Thymus (tissue), 11 donors: ENCODE results near the gene OR2S2. TPM values are rescaled to one million over a fixed set of nuclear protein-coding genes. Genes with fewer than 3 reads are reported as not detected.
"Not testable (repeated sequence)": the region's sequence is repeated elsewhere in the genome, so short reads cannot be mapped to it uniquely, and the experiment has no call there.

Source experiments
- DNase-seq, 9 donors: peaks; one replicate each; pipeline ENCODE4 v3.0.0-alpha.2; 2013; ENCODE audit warnings: low spot score in 9 of 9, low read depth in 6 of 9, missing footprints in 1 of 9
- H3K27ac ChIP-seq, 2 donors: one replicate each; pipeline ENCODE4 v1.5.1; 2013; ENCODE audit warnings: control low read depth in 1 of 2, low read depth in 1 of 2, low read length in 1 of 2, mild to moderate bottlenecking in 1 of 2, moderate library complexity in 1 of 2
- H3K27me3 ChIP-seq, 2 donors: one replicate each; pipeline ENCODE4 v1.5.1; 2013; ENCODE audit warnings: low read length in 1 of 2; ENCODE audit not compliant: control insufficient read depth in 2 of 2, insufficient read depth in 1 of 2
- H3K36me3 ChIP-seq, 2 donors: one replicate each; pipeline ENCODE4 v1.5.1; 2013; ENCODE audit warnings: low read length in 1 of 2, mild to moderate bottlenecking in 1 of 2, moderate library complexity in 1 of 2; ENCODE audit not compliant: control insufficient read depth in 2 of 2, insufficient read depth in 2 of 2
- H3K4me1 ChIP-seq, 2 donors: one replicate each; pipeline ENCODE4 v1.5.1; 2013; ENCODE audit warnings: low read length in 2 of 2; ENCODE audit not compliant: control insufficient read depth in 2 of 2, insufficient read depth in 2 of 2
- H3K4me3 ChIP-seq, 2 donors: one replicate each; pipeline ENCODE4 v1.5.1; 2013; ENCODE audit warnings: low read length in 2 of 2, control low read depth in 1 of 2, mild to moderate bottlenecking in 1 of 2
- H3K9me3 ChIP-seq, 2 donors: one replicate each; pipeline ENCODE4 v1.5.1; 2013; ENCODE audit warnings: low read length in 1 of 2, mild to moderate bottlenecking in 1 of 2; ENCODE audit not compliant: control insufficient read depth in 2 of 2, insufficient read depth in 1 of 2
- WGBS: extraction: QIAGEN DNeasy Blood & Tissue Kit; methylation state at CpG from one replicate; pipeline ENCODE4 v1.1.7; 2013; 5-methylcytosine and 5-hydroxymethylcytosine counted together
- polyA plus RNA-seq: library from polyadenylated mRNA; stranded (reverse); fragments of 200-250 nt; gene quantifications from one replicate; pipeline ENCODE4 v1.2.3, GENCODE V29; 2013
- total RNA-seq: library from RNA; stranded (reverse); fragments of 120-200 nt; gene quantifications from one replicate; pipeline ENCODE4 v1.2.4, GENCODE V29; 2013
- donor health status: healthy.

Gene OR2S2
- total and polyA plus RNA-seq, 2 donors: 0.02 TPM; not detected in 1

GRCh38 chr9:35993976-35994720 lies 36.2 kb upstream of the OR2S2 start:
- Histone ChIP-seq H3K4me3 (no peak overlapping the region), H3K4me1 (no peaks in the 10 kb centered on the region), H3K27ac (no peak overlapping the region), H3K27me3 (no peaks in the 10 kb centered on the region), H3K36me3 (no peaks in the 10 kb centered on the region), H3K9me3 (no peaks in the 10 kb centered on the region)
- DNase-seq: no peak
- 59% methylated on average over 5 of the region's 5 CpGs for WGBS

GRCh38 chr9:35993136-35993535 lies 35.2 kb upstream of the OR2S2 start:
- WGBS: 97% methylated on average over 3 of the region's 3 CpGs
- not testable (repeated sequence) for H3K36me3 ChIP-seq, H3K27me3 ChIP-seq, H3K4me3 ChIP-seq, H3K4me1 ChIP-seq, H3K27ac ChIP-seq, H3K9me3 ChIP-seq, DNase-seq

- WGBS: 94% methylated on average over 3 of the region's 3 CpGs
Observed at GRCh38 chr9:35990155-35990554, 32.2 kb upstream of the OR2S2 start.

GRCh38 chr9:35984021-35984420 lies 26.1 kb upstream of the OR2S2 start:
- Histone ChIP-seq H3K9me3 (no peaks in the 10 kb centered on the region), H3K27me3 (no peaks in the 10 kb centered on the region), H3K27ac (no peak overlapping the region), H3K4me1 (peaks cover 0 to 8% of the 10 kb centered on the region in 2 donors), H3K36me3 (no peaks in the 10 kb centered on the region), H3K4me3 (no peak overlapping the region)
- 77% methylated on average over 1 of the region's 1 CpG for WGBS
- DNase-seq: no peak

More at GRCh38 chr9:35990155-35990554, 32.2 kb upstream of the OR2S2 start:
- no peaks in the 10 kb centered on the region for H3K27me3 ChIP-seq
- DNase-seq: no peak
- H3K27ac ChIP-seq: no peak overlapping the region
- no peak overlapping the region for H3K4me3 ChIP-seq
- H3K9me3 ChIP-seq: no peaks in the 10 kb centered on the region
- no peaks in the 10 kb centered on the region for H3K4me1 ChIP-seq
- no peaks in the 10 kb centered on the region for H3K36me3 ChIP-seq

GRCh38 chr9:35981699-35982098 lies 23.7 kb upstream of the OR2S2 start:
- WGBS: 0% methylated on average over 2 of the region's 2 CpGs
- DNase-seq: peak in 6 of 9 donors; percentile 5 to 64 (median 18)
- no peaks in the 10 kb centered on the region for H3K27me3 ChIP-seq

GRCh38 chr9:35980289-35981011 lies 22.5 kb upstream of the OR2S2 start:
- no peak overlapping the region for H3K4me3 ChIP-seq
- no peaks in the 10 kb centered on the region for H3K27me3 ChIP-seq
- WGBS: 94% methylated on average over 3 of the region's 3 CpGs
- H3K36me3 ChIP-seq: no peaks in the 10 kb centered on the region
- DNase-seq: no peak
- H3K27ac ChIP-seq: no peak overlapping the region
- peaks cover 0 to 5% of the 10 kb centered on the region in 2 donors for H3K9me3 ChIP-seq
- H3K4me1 ChIP-seq: peaks cover 0 to 8% of the 10 kb centered on the region in 2 donors

More at GRCh38 chr9:35981699-35982098, 23.7 kb upstream of the OR2S2 start:
- H3K4me3 ChIP-seq: no peak overlapping the region
- no peaks in the 10 kb centered on the region for H3K9me3 ChIP-seq
- H3K4me1 ChIP-seq: peaks cover 0 to 8% of the 10 kb centered on the region in 2 donors
- no peaks in the 10 kb centered on the region for H3K36me3 ChIP-seq
- no peak overlapping the region for H3K27ac ChIP-seq

GRCh38 chr9:35978792-35979191 lies 20.8 kb upstream of the OR2S2 start:
- peaks cover 0 to 5% of the 10 kb centered on the region in 2 donors for H3K9me3 ChIP-seq
- H3K36me3 ChIP-seq: no peaks in the 10 kb centered on the region
- 96% methylated on average over 6 of the region's 6 CpGs for WGBS
- H3K27ac ChIP-seq: no peak overlapping the region
- DNase-seq: no peak
- H3K27me3 ChIP-seq: no peaks in the 10 kb centered on the region
- H3K4me3 ChIP-seq: no peak overlapping the region
- H3K4me1 ChIP-seq: peaks cover 0 to 8% of the 10 kb centered on the region in 2 donors

- Histone ChIP-seq H3K9me3 (peaks cover 0 to 5% of the 10 kb centered on the region in 2 donors), H3K27ac (no peak overlapping the region)
- WGBS: 95% methylated on average over 1 of the region's 1 CpG
Observed at GRCh38 chr9:35976726-35977125, 18.8 kb upstream of the OR2S2 start.

GRCh38 chr9:35974800-35975199 lies 16.8 kb upstream of the OR2S2 start:
- no peak for DNase-seq
- WGBS: 100% methylated on average over 1 of the region's 1 CpG
- peaks cover 0 to 16% of the 10 kb centered on the region in 2 donors for H3K27me3 ChIP-seq

More at GRCh38 chr9:35976726-35977125, 18.8 kb upstream of the OR2S2 start:
- Histone ChIP-seq H3K27me3 (peaks cover 0 to 8% of the 10 kb centered on the region in 2 donors), H3K4me3 (no peak overlapping the region), H3K36me3 (no peaks in the 10 kb centered on the region), H3K4me1 (peaks cover 0 to 7% of the 10 kb centered on the region in 2 donors)
- DNase-seq: no peak

More at GRCh38 chr9:35974800-35975199, 16.8 kb upstream of the OR2S2 start:
- no peak overlapping the region for H3K4me3 ChIP-seq
- peaks cover 0 to 4% of the 10 kb centered on the region in 2 donors for H3K4me1 ChIP-seq
- peaks cover 0 to 5% of the 10 kb centered on the region in 2 donors for H3K9me3 ChIP-seq
- H3K27ac ChIP-seq: no peak overlapping the region
- H3K36me3 ChIP-seq: no peaks in the 10 kb centered on the region
